ENCODE data around the gene PKNOX2.

Gene PKNOX2

GRCh38 chr11:125343718-125344131 lies 179.2 kb downstream of the PKNOX2 start:
- DNase-seq = no peak

DNA sequence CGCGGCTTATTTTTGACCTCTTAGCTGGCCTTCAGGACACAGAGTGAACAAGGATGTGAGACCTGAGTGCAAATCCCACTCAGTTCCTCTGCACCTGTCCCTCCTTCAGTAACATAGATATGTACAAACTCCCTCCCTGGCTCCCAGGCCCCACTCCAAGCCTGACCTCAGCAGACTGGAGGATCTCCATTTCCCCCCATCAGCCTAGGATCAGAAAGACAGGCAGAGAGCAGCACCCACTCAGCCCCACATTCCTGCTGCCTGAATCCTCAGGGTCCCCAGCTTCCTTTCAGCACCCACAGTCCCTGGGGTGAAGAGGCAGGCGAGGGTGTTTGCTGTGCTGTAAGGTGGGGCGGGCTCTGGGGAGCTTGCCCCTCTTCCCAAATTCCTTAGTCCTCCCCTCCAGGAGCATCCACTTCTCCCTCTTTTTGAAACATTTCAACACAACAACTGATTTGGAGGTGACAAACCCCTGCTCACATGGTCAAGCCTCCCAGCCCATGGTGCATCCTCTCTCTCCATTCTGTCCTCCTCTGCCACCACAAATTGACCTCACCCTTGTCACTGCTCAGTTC lies 180.4 kb downstream of the PKNOX2 start:
- DNase-seq = no peak

GRCh38 chr11:125345421-125346178 lies 181.0 kb downstream of the PKNOX2 start:
- DNase-seq = peak; percentile 29

GRCh38 chr11:125346179-125346530 lies 181.6 kb downstream of the PKNOX2 start:
- DNase-seq = no peak

- DNase-seq = no peak
Observed at GRCh38 chr11:125346565-125347260, 182.2 kb downstream of the PKNOX2 start.

DNA sequence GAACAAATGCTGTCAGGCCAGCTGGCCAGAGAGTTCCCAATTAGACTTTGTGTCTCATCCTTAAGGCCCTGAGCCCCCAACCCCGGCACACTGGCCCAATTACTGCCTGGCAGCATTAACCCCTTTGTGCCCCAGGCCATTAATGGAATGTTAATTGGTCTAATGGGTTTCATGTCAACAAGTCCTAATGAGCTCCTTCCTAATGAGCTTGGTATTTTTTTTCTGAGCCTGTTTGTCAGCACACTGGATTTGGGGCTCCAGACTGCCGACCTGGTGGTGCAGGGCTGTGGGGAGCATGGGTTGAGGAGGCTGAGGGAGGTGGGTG lies 182.7 kb downstream of the PKNOX2 start:
- no peak for DNase-seq

DNA sequence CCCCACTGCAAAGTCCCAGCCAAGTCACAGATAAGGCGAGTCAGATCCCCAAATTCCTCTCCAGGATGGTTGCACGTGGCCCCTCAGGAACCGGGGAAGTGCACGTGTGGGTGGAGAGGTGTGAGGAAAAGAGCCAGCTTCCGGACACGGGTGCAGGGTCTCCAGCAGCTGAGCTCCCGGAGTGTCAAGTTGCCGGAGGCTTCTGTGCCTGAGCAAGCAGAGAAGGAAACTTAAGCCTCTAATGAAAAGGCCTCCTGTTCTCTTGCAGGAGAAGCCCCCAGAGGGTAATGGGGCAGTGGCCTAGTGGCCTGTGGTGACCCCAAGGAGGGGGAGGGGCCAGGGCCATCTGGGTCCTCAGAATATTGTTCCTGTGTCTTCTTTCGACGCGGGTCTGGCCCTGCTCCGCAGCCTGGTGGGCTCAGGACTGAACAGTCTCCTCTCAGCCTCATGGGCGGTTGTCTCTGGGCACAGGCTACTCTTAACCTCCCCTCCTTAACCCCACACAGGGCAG lies 183.6 kb downstream of the PKNOX2 start:
- DNase-seq = no peak

GRCh38 chr11:125348674-125349309 lies 184.2 kb downstream of the PKNOX2 start:
- DNase-seq = peak; percentile 41

DNA sequence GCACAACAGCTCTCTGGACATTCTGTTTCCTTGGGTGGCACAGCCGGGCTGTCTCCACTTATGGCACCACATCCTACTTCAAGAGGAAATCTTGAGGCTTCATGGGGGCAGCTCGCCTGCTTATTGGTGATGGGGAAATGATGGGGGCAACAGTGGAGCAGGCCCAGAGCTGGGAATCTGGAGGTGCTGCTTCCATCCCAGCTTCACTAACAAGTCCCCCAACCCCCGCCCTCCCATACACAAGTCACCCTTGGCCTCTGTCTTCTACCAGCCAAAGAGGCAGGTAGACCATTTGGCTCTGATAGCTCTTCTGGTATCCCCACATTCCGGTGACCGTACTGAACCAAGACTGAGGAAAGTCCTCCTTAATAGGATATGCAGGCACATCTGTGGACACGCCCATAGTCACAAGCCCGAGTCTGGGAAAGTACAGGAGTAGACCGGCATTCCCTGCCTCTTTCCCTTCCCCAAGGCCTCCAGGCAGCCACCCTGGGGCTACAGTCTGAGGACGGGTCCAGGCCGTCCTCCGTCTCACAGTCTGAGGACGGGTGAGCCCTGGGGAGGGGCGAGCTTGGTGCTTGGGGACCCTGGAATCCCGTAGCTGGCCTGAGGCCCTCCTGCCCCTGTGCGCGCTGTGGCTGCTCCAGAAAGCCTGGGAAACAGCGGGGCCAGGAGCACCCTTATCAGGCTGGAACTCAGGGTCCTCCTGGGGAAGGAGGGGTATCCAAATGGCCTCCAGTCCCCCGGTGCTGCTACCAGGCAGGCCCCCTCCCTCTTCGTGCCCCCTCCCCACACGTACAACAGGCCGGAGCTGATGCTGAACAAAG lies 185.9 kb downstream of the PKNOX2 start:
- no peak for DNase-seq

GRCh38 chr11:125351033-125351867 lies 186.7 kb downstream of the PKNOX2 start:
- DNase-seq = no peak

DNA sequence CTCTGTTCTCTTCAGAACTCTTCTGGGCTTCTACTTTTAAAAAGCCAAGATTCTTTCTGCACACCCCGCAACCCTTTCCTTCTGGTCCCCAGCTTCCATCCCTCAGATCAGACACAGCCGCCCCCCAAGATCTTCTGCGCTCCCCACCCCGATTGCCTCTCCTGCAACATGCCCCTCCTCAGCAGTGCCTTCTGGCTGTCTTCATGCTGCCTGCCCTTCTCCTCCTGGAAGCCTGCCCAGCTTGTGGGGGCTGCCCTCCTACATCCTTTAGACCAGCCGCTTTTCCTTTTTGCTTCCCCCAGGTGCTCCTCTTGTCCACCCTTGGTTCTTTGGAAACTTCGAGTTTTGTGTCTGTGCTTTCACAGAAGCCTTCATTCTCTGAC lies 187.3 kb downstream of the PKNOX2 start:
- no peak for DNase-seq

DNA sequence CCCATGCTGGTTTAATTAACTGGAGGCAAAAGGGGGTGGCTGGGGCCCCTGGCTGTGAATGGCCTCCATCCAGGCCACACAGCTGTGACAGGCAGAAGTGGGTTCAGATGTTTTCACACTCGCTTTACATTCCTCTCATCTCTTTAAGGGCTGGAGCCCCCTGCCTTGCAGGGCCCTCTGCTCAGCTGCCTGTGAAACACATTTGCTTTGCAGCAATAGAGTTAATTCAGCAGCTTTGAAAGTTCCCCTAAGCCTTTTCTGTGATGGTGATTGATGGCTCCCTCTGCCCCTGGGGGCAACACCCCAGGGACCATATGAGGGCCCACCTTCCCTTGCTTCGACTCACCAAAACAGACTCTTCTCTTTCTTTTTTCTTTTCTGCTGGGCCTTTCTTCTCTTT lies 192.2 kb downstream of the PKNOX2 start:
- no peak for DNase-seq

DNA sequence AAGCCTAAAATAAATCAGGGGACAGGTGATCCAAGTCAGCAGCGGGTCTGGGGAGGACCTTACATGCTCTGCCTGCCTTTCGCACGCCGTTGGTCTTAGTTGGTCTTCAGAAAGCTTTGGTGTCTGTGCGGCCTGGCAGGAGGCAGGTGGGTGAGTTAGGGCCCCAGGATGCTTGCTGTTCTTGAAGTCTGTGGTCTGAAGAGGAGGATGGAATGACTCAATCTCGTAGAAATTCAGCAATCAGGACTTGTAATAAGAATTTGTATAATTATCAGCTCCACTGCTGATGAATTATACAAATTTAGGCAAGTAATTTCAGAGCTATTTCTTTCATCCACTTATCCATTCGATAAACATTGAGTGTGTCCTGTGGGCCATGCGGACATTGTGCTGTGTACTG lies 193.0 kb downstream of the PKNOX2 start:
- DNase-seq = no peak

DNA sequence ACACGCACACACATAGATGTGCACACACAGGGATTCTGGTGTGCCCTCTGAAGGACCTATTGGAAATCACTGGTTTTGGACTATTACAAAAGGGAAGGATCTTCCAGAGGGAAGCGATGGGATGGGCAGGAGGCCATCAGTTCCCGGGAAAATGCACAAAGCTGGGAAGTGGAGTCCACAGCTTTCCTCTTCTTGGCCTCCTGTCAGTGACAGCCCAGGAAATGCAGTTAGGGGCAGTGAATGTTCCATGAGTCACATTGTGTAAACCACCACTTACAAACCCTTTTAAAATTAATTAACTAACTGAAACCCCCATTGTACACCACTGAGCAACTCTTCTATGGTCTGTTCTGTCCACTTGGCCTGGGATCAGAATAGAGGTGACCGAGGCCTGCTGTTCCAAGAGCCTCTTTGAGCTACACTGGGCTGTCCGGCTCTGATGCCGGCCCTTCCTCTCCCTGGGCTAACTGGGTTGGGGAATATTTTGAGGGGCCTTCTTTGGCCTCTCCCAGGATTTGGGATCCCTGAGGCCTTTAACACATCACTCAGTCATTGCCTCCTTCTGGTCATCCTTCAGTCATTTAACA lies 193.8 kb downstream of the PKNOX2 start:
- DNase-seq = no peak

GRCh38 chr11:125359130-125359529 lies 194.6 kb downstream of the PKNOX2 start:
- no peak for DNase-seq

DNA sequence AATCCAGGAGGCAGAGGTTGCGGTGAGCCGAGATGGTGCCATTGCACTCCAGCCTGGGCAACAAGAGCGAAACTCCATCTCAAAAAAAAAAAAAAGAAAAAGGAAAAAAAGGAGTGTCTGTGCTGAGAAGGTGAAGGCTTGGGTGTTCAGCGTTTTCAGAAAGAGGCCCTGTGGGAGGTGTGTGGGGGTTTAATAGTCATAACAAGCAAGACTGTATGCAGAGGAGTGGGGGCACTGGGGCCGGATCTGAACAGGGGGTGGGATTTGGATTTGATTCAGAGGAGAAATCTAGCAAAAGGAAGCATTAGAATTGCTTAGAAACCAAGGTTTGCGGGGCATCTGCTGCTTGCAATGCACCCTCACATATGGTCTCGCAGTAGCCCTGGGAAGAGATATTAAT lies 195.5 kb downstream of the PKNOX2 start:
- DNase-seq = no peak

- no peak for DNase-seq
Observed at GRCh38 chr11:125364121-125364826, 199.7 kb downstream of the PKNOX2 start.

DNA sequence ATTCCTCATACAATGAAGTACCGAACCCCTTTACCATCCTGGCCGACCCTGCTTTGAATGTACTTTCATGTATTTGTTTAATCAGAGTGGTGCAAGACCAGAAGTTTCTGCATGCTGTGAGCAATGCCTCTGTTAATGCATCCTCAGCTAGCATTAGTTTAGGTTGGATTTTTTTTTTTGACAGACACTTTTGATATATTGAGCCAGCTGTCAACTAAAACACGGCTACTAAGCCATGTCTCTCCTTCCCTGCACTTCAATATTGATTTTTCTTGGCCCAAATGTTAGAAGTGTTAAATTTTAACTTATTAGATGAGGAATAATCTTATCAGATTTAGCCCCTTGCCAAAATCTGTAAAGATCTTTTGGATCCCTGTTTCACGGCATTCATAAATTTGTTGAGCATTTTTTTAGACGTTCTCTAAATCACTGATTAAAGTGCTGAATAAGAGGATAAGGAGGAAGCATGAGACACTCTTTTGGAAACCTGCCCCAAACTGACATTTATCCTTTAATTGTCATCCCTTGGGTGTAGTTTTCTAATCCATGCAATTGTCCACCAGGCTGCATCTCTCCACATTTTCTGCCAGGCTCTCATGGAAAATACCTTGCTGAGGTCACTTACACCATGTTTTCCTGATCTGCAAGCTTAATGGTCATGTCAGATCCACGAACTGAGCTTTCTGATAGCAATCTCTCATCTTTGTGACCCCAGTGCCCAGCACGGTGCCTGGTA lies 200.8 kb downstream of the PKNOX2 start:
- DNase-seq = no peak

- no peak for DNase-seq
Observed at GRCh38 chr11:125367710-125368109, 203.2 kb downstream of the PKNOX2 start.

DNA sequence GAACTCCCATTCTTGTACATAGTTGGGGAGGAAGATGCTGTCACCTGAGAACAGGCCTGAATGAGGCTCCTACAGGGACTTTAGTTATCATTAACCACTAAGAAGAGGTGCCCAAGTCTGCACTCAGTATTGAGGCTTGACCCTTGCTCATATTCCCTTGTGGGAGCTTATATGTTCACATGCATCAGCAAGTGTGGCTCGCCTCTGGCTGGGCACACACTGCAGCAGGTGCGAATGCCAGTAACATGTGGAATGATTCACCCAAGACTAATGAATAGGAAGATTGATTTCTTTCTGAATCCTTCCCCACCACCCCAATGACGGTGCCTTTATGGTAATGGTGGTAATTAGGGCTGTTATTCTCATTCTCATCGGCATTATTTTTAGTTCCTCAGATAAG lies 204.2 kb downstream of the PKNOX2 start:
- no peak for DNase-seq
